Activated naive CD4-positive, alpha-beta T cell (primary cell): ENCODE data around the gene KLHL17.
"Not testable (repeated sequence)": the region's sequence is repeated elsewhere in the genome, so short reads cannot be mapped to it uniquely, and the experiment has no call there.

Experiments
- DNase-seq, 4 experiments: peaks; one replicate each; lab custom pipeline; 2025; lab: John Stamatoyannopoulos, UW

The KLHL17 gene

DNA sequence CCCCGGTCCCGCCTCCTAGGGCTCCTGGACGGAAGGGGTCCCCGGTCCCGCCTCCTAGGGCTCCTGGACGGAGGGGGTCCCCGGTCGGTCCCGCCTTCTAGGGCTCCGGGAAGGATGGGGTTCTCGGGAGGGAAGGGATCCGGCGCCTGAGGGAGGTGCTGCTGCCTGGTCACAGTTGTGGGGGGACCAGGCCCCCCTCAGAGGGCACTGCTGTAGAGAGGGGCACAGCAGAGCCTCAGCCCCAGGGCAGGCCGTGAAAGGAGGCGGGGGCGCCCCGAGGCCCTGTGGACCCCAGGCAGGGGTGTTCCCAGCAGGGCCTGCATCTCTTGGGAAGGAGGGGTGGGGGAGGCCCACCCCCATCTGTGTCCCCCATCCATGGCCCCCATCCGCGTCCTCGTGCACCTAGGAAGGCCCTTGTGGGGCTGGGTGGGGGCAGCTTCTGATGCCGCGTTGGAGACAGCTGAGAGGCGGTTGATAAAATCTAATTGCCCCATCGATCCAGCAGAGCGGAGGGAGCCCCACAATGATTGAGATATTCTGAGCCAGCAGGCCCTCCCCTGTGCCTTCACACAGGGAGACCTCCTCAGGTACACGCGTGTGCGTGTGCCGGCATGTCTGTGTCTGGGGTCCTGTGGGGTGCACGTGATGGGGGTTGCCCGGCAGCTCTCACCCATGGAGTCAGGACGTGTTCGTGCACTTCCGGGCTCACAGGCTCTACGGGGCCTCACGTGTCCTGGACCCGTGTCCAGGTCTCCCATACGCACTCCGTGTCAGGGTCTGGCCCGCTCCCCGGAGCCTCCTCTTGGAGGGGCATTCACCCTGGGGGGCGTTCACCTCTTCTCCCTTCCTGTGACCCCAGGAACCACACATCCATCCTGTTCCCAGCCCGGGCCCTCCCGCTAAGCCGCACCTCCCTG, 23.8 kb upstream of the KLHL17 start:
- DNase-seq: no peak

DNA sequence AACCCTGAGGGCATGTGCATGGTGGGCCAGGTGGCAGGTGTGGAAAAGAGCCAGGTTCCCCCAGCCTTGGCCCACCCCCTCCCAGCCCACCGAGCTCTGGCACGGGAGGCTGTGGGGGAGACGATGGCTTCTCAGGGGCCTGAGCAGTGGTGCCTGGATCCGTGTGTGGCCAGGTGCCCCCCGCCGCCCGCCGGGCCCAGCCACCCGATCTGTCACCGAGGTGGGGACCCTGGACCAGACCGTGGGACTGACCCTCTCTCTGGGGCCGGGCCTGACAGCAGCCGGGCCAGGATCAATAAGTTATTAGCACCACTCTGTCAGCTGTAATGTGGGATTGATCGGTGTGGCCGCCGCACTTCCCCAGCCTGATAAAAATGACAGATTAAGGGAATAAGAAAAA, 22.9 kb upstream of the KLHL17 start:
- no peak for DNase-seq

DNA sequence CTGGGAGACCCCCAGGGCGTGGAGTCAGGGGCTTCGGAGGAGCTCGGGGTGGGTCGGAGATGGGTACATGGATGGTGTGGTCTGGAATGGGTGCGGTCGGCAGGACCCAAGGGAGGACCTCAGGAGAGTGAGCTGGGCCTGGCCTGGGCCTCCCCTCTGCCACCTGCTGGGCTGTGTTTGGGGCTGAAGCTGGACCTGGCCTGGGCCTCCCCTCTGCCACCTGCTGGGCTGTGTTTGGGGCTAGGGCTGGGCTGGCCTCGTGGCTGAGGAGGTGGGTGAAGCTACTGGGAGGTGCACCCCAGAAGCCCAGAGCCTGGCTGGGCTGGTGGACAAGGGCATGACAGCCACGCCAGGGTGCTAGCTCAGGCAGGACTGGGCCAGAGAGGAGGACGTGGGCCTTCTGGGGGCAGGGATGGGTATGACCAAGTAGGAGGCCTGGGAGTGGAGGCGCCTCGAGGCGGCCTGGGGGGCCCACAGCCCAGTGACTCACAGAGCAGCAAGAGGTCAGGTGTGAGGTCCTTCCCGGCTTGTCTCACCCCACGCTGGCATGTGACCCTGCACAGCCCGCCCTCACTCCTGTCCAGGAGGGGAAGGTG, 22.2 kb upstream of the KLHL17 start:
- no peak for DNase-seq

DNA sequence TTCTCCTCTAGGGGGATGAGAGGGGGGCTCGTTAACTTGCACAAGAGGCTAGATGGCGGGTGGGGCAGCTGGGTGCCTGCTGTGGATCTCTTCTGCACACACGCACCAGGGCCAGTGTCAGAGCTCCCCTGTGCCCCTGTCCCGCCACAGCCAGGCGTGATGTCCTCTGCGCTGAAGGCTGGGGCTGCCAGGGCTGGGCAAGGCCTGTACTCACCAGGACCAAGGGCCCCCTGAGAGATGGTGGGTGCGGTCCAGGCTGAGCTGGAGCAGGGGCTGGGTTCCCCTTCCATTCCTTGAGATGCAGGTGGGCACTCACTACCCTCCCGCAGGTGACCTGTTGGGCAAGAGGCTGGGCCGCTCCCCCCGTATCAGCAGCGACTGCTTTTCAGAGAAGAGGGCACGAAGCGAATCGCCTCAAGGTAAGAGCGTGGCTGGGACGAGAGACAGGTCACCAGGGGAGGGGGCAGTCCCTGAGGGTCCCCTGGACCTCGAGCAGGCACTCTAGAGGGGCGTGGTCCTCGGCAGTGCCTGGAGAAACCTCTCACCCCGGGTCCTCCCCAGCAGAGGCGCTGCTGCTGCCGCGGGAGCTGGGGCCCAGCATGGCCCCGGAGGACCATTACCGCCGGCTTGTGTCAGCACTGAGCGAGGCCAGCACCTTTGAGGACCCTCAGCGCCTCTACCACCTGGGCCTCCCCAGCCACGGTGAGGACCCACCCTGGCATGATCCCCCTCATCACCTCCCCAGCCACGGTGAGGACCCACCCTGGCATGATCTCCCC, 21.5 kb upstream of the KLHL17 start:
- DNase-seq: no peak

DNA sequence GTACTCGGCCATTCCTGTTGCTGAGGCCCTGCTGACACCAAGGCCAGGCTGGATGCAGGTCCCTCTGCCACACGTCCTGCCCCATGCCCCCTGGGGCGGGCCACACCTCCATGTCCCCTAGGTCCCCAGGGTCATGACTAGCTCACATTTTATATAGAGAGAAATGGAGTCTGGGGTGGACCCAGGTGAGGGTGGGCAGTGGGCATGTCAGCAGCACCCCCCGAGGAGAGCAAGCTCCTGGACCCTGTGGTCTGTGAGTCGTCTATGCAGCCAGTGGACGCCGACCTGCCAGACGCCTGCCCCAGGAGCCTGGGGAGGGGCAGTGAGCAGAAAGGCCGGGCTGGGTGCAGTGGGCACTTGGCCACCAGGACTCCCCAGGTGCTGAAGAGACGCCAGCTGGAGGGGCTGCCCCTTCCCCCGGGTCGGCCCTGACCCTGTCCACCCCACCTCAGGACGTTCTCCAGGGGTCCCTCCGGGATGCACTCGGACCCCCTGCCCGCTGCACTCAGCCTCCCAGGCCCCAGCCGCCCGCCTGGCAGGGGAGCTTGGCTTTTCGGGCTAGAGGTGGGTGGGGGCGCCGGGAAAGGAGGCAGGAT, 20.8 kb upstream of the KLHL17 start:
- DNase-seq: no peak

DNA sequence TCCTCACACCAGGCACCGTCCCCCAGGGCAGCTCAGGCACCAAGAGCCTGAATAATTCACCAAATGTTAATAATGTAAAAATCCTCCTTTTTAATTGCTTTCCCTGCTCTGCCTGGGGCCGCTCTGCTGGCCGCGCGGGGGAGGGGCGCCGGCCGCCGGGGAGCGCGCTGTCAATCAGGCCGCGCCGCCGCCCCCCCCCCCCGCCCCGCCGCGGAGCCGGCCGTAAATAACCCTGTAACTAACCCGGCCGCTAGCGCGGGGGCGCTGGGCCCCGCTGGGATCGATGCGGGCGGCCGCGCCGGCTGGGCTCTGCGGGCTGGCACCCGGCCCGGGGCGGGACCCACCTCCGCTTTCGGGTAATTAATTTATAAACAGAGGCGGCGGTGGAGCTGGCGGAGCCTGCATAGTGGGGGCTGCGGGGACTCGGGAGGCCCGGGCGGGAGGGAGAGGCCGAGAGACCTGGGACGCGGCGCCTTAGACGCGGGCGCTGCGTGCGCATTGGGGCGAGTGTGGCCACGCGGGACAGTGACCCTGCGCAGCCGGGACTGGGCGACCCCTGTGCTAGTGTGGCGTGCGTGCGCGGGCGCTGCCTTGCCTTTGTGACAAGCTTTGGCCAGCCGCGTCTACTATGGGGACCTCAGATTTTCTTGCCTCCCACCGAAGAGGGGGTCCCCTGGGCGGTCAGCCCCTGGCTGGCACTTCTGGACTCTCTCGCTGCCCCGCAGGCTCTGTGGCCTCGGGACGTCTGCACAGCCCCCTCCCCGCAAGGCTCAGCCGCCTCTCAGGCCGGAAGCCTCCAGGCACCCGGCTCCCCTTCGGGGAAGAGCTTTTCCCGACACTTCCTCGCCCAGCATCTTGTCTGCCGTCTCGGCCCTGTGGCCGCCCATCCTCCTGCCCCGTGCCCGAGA, 20.0 kb upstream of the KLHL17 start:
- no peak for DNase-seq

DNA sequence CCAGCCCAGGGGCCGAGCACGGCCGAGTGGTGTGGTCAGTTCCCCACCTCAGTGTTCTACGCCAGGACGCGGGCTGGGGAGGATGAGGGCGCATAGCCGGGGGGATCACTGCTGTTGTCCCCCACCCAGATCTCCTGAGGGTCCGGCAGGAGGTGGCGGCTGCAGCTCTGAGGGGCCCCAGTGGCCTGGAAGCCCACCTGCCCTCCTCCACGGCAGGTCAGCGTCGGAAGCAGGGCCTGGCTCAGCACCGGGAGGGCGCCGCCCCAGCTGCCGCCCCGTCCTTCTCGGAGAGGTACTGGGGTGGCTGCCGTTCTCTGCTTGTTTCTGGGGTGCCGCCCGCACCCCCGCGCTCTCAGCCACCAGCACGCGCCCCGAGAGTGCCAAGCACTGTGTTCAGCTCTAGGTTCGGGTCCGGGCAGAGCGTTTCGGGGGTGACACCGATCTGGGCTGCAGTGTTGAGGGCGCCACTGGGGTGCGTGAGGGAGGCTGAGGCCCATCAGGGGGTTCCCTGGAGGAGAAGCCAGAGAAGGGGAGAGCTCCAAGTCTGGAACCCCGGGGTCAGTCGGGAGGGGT, 19.3 kb upstream of the KLHL17 start:
- no peak for DNase-seq

DNA sequence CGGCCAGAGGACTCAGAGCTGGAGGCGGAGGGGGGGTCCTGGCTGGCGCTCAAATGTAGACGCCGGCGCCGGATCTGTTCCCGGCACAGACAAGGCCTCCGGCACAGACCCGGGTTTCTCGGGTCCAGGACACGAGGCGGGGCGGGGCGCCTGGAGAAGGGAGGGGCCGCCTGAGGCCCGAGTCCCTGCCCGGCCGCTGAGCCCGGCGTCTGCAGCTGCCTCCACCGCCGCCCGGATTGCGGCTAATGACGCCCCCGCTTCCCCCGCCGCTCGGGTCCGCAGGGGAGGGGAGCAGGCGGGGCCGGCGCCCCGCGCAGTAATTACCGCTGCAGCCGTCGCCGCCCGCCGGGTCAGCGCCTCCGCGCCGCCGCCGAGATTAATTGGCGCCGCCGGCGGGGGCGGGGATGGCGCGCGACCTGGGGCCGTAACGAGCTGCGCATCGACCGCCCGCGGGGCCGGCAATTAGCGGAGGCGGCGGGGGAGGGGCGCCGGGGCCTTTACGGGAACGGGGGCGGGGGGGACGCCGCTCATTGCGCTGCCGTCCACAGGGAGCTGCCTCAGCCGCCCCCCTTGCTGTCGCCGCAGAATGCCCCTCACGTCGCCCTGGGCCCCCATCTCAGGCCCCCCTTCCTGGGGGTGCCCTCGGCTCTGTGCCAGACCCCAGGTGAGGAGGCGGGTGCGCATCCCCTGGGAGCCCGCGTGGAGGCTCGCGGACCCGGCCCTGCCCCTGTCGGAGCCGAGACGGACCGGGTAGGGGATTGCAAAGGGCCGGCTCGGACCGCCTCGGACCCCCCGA, 18.6 kb upstream of the KLHL17 start:
- no peak for DNase-seq

DNA sequence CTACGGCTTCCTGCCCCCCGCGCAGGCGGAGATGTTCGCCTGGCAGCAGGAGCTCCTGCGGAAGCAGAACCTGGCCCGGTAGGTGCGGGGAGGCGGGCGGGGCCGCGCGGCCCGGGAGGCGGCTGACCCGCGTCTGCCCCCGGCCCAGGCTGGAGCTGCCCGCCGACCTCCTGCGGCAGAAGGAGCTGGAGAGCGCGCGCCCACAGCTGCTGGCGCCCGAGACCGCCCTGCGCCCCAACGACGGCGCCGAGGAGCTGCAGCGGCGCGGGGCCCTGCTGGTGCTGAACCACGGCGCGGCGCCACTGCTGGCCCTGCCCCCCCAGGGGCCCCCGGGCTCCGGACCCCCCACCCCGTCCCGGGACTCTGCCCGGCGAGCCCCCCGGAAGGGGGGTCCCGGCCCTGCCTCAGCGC, 18.0 kb upstream of the KLHL17 start:
- DNase-seq: no peak

DNA sequence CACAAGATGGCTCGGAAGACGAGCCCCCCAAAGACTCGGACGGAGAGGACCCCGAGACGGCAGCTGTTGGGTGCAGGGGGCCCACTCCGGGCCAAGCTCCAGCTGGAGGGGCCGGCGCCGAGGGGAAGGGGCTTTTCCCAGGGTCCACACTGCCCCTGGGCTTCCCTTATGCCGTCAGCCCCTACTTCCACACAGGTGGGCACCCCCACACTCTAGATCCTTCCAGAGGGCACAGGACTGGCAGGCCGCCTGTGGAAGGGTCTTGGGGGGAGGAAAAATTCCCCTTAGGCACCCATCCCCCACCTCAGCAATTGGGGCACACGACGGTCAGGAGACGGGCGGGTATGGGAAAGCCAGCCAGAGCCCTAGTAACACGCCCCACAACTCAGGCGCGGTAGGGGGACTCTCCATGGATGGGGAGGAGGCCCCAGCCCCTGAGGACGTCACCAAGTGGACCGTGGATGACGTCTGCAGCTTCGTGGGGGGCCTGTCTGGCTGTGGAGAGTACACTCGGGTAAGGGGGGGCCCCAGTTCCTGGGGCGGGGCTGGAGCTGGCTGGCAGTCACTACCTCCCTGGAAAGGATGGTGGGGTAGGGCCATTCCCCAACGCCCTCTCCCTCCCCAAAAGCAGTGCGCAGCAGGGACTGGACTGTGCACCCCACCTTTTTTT, 17.4 kb upstream of the KLHL17 start:
- DNase-seq: no peak

DNA sequence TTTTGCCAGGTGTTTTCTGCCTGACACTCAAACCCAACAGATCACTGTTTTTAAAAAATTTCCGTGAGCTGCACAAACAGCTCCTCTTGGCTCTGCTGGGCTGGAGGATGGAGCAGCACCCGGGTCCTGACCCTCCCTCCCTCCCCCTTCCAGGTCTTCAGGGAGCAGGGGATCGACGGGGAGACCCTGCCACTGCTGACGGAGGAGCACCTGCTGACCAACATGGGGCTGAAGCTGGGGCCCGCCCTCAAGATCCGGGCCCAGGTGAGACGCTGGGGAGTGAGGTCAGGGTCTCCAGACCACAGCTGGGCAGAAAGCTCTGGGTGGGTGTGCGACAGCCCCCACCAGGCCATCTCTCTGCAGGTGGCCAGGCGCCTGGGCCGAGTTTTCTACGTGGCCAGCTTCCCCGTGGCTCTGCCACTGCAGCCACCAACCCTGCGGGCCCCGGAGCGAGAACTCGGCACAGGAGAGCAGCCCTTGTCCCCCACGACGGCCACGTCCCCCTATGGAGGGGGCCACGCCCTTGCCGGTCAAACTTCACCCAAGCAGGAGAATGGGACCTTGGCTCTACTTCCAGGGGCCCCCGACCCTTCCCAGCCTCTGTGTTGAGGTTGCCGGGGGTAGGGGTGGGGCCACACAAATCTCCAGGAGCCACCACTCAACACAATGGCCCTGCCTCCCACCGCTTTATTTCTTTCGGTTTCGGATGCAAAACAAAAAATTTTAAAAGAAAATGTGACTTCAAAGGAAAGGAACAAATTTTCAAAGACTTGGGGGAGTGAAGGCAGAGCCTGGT, 16.6 kb upstream of the KLHL17 start:
- DNase-seq: no peak

DNA sequence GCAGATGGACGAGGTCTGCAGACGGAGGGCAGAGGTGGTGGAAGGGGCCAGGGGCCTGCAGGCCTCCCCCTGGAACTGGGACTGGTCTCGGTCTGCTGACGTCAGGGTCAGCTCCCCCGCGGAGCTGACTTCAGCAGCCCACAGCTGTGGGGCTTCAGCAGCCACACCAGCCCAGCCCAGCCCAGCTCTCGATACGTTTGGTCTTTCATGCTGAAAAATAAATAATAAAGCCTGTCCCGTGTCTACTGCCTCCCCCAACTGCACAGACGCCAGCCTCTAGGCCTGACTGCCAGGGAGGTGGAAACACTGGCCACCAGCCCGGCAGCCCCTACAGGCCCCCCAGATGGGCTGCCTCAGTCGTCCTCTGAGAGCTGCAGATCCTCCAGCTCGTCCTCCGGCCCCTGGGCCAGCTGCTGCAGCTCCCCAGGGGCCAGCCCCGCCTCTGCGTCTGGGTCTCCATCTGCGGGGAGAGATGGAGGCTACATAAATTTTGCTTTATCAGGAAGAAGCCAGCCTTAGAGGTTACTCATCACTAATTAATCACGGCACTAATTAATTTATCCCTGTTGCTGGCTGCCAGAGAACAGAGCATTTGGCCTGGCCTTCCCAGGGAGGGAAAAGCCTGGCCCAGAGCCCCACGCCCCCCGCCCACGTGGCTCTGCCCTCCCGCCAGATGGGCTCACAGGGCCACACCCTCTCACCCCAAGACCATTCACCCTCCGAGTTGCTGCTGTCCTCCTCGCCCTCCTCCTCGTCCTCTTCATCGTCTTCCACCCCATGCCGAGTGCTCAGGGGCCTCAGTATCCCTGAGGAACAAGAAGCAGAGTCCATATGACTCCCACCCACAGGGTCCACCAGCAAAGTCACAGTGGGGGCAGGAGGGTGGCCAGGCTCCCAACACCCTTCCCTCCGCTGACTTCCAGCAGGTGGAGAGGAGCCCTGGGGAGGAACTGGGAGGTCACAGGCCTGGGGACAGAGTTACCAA, 15.8 kb upstream of the KLHL17 start:
- no peak for DNase-seq

DNA sequence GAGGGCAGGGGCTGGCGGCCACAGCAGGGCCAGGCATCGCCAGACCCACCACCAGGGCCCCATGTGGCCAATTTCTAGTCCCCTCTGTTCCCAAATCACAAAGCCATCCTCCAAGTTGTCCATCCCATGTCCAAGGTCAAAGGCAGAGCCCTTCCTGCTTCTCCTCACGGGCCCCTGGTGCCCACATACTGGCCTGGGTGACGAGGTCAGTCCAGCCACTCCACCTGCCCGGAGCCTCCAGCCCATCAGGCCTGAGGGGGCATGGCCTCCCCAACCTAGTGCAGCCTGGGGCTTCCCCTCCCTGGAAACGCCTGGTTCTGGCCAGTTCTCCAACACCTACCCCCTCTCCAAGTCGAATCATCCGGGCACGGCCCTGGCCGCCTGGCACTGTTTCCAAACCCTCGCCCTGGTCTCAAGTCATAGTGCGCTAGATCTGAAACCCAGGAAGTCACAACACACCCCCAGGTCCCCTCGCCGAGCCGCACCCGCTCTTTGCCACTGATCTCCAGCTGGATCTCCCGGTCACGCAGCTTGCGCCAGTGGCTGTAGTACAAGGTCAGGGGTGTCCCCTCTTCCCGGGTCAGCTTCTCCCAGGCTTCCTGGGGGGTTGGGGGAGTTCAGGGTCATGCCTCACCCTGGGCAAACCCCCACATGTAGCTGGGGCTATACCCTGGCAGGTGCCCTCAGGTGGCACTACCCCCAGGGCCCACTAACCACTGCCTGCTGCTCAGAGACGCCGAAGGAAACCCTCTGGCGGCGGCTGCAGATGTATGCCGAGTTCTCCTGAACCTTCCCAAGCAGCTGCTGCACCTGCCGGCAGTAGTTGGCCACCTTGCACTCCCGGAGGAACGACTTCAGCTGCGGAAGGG, 14.5 kb upstream of the KLHL17 start:
- DNase-seq: no peak

DNA sequence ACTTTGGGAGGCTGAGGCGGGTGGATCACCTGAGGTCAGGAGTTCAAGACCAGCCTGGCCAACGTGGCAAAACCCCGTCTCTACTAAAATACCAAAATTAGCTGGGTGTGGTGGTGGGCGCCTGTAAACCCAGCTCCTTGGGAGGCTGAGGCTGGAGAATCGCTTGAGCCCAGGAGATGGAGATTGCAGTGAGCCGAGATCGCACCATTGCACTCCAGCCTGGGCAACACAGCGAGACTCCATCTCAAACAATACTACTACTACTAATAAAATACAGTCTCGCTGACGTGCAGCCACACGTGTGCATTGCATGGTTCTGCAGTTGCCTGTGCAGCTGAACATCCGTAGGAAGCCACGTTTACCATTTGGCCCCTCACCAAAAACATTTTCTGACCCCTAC, 13.6 kb upstream of the KLHL17 start:
- not testable (repeated sequence) for DNase-seq

DNA sequence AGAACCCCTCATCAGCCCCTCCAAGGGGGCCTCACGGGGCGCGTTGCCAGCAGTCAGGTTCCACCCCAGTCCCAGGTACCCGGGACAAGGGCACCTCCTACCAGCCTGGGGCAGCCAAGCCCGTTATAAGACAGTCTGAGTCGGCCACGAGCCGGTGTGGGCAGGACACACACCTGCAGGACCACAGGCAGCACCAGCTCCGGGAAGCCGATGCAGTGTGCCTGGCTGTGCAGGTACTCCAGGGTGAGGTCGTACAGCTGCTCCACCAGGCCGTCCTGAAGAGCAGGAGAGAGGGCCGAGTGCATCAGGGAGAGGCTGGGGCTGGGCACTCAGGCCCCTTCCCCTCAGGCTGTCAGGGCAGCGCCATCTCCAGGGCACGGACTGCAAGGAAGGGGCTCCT, 12.4 kb upstream of the KLHL17 start:
- no peak for DNase-seq

DNA sequence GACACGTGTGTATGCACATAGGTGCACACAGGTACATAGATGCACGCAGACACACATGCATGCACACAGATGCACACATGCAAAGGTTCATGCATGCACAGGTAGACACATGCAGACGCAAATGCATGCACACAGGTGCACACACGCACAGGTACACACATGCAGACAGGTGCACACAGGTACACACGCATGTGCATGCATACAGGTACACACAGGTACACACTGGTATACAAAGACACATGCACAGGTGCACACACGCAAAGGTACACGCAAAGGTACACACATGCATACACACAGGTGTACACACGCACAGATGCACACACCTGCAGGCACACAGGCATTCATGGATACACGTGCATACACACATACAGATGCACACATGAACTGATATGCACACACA, 10.1 kb upstream of the KLHL17 start:
- DNase-seq: no peak

DNA sequence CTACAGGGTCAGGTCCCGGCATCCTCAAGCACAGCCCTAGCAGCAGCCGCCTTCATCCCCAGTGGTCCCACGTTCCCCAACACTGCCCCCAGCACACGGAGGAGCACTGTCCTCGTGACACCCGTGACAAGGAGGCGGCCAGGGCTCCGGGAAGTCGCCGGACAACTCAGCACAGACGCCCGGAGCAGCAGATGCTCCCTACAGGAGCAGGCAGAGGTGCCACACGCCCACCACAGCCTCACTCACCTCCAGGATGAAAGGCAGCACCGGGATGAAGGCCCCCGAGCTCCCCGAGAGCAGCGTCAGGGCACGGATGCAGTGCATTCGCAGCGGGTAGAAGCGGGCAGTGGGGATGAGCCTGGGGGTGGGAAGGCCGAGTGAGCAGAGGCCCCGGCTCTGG, 9.5 kb upstream of the KLHL17 start:
- no peak for DNase-seq
